Measurements from ENCODE around the gene PIGN.

The PIGN gene

GRCh38 chr18:62196079-62196478, 9.2 kb upstream of the PIGN start:
- Histone ChIP-seq H3K27ac (no peak overlapping the region), H3K4me3 (IDR thresholded peaks at IDR 0.05; ENCODE audit: insufficient read depth, low read depth, low read length) (no peak overlapping the region), H3K79me2 (ENCODE audit: insufficient read depth, low read depth) (peaks cover 96% of the 10 kb centered on the region), H2AFZ (ENCODE audit: low read depth) (no peak overlapping the region), H3K4me1 (ENCODE audit: low read depth, poor library complexity, severe bottlenecking) (peaks cover 4% of the 10 kb centered on the region), H4K20me1 (ENCODE audit: insufficient read depth) (peaks cover 11% of the 10 kb centered on the region; the same call in 1 of the 2 replicates), H3K4me2 (no peak overlapping the region), H3K9ac (no peak overlapping the region), H3K27me3 (ENCODE audit: insufficient read depth, low read depth) (no peaks in the 10 kb centered on the region), H3K36me3 (ENCODE audit: insufficient read depth) (no peaks in the 10 kb centered on the region)
- no peak for TF ChIP-seq CTCF (conservative IDR thresholded peaks at IDR 0.05; ENCODE audit: low read depth, low read length)

GRCh38 chr18:62189208-62189607, 2.4 kb upstream of the PIGN start:
- H3K27ac ChIP-seq: no peak overlapping the region
- H3K4me3 ChIP-seq (IDR thresholded peaks at IDR 0.05; ENCODE audit: insufficient read depth, low read depth, low read length): no peak overlapping the region
- H4K20me1 ChIP-seq (ENCODE audit: insufficient read depth): peaks cover 18% of the 10 kb centered on the region
- TF ChIP-seq CTCF (conservative IDR thresholded peaks at IDR 0.05; ENCODE audit: low read depth, low read length): no peak
- H3K27me3 ChIP-seq (ENCODE audit: insufficient read depth, low read depth): no peaks in the 10 kb centered on the region
- H3K4me1 ChIP-seq (ENCODE audit: low read depth, poor library complexity, severe bottlenecking): peaks cover 34% of the 10 kb centered on the region
- H3K4me2 ChIP-seq: peak overlapping the region; percentile 96
- H3K79me2 ChIP-seq (ENCODE audit: insufficient read depth, low read depth): peaks cover 90% of the 10 kb centered on the region
- peak overlapping the region; percentile 80; the same call in 1 of the 2 replicates for H3K9ac ChIP-seq
- no peak overlapping the region for H2AFZ ChIP-seq (ENCODE audit: low read depth)
- no peaks in the 10 kb centered on the region for H3K36me3 ChIP-seq (ENCODE audit: insufficient read depth)

GRCh38 chr18:62187543-62188510, 971 bp upstream of the PIGN start:
- Histone ChIP-seq H2AFZ (ENCODE audit: low read depth) (peak overlapping the region; percentile 85), H3K4me2 (peak overlapping the region; percentile 96), H3K9ac (peak overlapping the region; percentile 80), H3K27ac (peak overlapping the region; percentile 60), H3K4me3 (IDR thresholded peaks at IDR 0.05; ENCODE audit: insufficient read depth, low read depth, low read length) (no peak overlapping the region), H4K20me1 (ENCODE audit: insufficient read depth) (peaks cover 24% of the 10 kb centered on the region), H3K4me1 (ENCODE audit: low read depth, poor library complexity, severe bottlenecking) (peaks cover 42% of the 10 kb centered on the region), H3K27me3 (ENCODE audit: insufficient read depth, low read depth) (no peaks in the 10 kb centered on the region), H3K79me2 (ENCODE audit: insufficient read depth, low read depth) (peaks cover 81% of the 10 kb centered on the region), H3K36me3 (ENCODE audit: insufficient read depth) (no peaks in the 10 kb centered on the region)
- TF ChIP-seq CTCF (conservative IDR thresholded peaks at IDR 0.05; ENCODE audit: low read depth, low read length): peak; percentile 8; the same call in 1 of the 2 replicates

- H3K27me3 ChIP-seq (ENCODE audit: insufficient read depth, low read depth): no peaks in the 10 kb centered on the region
- peaks cover 24% of the 10 kb centered on the region for H4K20me1 ChIP-seq (ENCODE audit: insufficient read depth)
- peak overlapping the region; percentile 31; the same call in 1 of the 2 replicates for H3K27ac ChIP-seq
- H3K9ac ChIP-seq: peak overlapping the region; percentile 80
- peak overlapping the region; percentile 66 for H3K4me2 ChIP-seq
- TF ChIP-seq CTCF (conservative IDR thresholded peaks at IDR 0.05; ENCODE audit: low read depth, low read length): no peak
- H2AFZ ChIP-seq (ENCODE audit: low read depth): peak overlapping the region; percentile 80
- H3K4me1 ChIP-seq (ENCODE audit: low read depth, poor library complexity, severe bottlenecking): peaks cover 42% of the 10 kb centered on the region
- H3K36me3 ChIP-seq (ENCODE audit: insufficient read depth): no peaks in the 10 kb centered on the region
- peaks cover 75% of the 10 kb centered on the region for H3K79me2 ChIP-seq (ENCODE audit: insufficient read depth, low read depth)
- peak overlapping the region; percentile 4 for H3K4me3 ChIP-seq (IDR thresholded peaks at IDR 0.05; ENCODE audit: insufficient read depth, low read depth, low read length)
These were observed 420 bp downstream of the PIGN start for GRCh38 chr18:62186499-62186773.

Measured in KMS-11 (cell line).